Ishikawa (cell line): ENCODE results near the gene HOXC10.

ENCODE experiments used
- YY1 ChIP-seq: IDR thresholded peaks from 2 replicates; pipeline ENCODE4 v1.6.1; 2012; ENCODE audit warnings: low read depth
- TF ChIP-seq, protein P1 (sequence below): IDR thresholded peaks from 2 replicates; pipeline ENCODE4 v1.6.1; 2012; ENCODE audit warnings: low read depth, mild to moderate bottlenecking
- TF ChIP-seq, protein P2 (sequence below): IDR thresholded peaks from 2 replicates; pipeline ENCODE4 v1.6.1; 2012
- TF ChIP-seq, protein P3 (sequence below): IDR thresholded peaks from 2 replicates; pipeline ENCODE4 v1.6.1; 2012

DNA sequence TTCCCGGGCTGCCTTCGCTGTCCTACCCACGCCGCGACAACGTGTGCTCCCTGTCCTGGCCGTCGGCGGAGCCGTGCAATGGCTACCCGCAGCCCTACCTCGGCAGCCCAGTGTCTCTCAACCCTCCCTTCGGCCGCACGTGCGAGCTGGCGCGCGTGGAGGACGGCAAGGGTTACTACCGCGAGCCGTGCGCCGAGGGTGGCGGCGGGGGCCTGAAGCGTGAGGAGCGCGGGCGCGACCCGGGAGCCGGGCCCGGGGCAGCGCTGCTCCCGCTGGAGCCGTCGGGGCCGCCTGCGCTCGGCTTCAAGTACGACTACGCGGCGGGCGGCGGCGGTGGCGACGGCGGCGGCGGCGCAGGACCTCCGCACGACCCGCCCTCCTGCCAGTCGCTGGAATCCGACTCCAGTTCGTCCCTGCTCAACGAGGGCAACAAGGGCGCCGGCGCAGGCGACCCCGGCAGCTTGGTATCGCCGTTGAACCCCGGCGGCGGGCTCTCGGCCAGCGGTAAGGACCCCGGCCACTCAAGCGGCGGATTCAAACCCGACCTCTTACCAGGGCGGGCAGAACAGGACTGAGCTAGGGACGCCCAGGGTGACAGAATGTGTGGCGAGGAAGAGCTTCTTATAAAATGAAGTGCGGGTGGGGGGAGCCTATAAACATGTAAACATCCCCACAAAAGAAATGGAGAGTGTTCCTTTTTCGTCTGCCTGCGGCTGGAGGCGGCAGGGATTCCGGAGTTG, 29.7 kb upstream of the HOXC10 start:
- TF ChIP-seq, protein P1, sequence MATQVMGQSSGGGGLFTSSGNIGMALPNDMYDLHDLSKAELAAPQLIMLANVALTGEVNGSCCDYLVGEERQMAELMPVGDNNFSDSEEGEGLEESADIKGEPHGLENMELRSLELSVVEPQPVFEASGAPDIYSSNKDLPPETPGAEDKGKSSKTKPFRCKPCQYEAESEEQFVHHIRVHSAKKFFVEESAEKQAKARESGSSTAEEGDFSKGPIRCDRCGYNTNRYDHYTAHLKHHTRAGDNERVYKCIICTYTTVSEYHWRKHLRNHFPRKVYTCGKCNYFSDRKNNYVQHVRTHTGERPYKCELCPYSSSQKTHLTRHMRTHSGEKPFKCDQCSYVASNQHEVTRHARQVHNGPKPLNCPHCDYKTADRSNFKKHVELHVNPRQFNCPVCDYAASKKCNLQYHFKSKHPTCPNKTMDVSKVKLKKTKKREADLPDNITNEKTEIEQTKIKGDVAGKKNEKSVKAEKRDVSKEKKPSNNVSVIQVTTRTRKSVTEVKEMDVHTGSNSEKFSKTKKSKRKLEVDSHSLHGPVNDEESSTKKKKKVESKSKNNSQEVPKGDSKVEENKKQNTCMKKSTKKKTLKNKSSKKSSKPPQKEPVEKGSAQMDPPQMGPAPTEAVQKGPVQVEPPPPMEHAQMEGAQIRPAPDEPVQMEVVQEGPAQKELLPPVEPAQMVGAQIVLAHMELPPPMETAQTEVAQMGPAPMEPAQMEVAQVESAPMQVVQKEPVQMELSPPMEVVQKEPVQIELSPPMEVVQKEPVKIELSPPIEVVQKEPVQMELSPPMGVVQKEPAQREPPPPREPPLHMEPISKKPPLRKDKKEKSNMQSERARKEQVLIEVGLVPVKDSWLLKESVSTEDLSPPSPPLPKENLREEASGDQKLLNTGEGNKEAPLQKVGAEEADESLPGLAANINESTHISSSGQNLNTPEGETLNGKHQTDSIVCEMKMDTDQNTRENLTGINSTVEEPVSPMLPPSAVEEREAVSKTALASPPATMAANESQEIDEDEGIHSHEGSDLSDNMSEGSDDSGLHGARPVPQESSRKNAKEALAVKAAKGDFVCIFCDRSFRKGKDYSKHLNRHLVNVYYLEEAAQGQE, result no peak
- TF ChIP-seq YY1, result no peak
- TF ChIP-seq, protein P2, sequence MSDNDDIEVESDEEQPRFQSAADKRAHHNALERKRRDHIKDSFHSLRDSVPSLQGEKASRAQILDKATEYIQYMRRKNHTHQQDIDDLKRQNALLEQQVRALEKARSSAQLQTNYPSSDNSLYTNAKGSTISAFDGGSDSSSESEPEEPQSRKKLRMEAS, result no peak
- TF ChIP-seq, protein P3, sequence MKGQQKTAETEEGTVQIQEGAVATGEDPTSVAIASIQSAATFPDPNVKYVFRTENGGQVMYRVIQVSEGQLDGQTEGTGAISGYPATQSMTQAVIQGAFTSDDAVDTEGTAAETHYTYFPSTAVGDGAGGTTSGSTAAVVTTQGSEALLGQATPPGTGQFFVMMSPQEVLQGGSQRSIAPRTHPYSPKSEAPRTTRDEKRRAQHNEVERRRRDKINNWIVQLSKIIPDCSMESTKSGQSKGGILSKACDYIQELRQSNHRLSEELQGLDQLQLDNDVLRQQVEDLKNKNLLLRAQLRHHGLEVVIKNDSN, result no peak
